NOMO-1 treated with DMSO at 0.1 percent for 48 hours (cell line): ENCODE measurements around the gene ADA.
"Not testable (repeated sequence)": the region's sequence is repeated elsewhere in the genome, so short reads cannot be mapped to it uniquely, and the experiment has no call there.

Experiments used
- DNase-seq: peaks from one replicate; lab custom pipeline; 2025; ENCODE audit not compliant: unreplicated experiment; lab: John Stamatoyannopoulos, UW

Gene ADA

GRCh38 chr20:44601236-44601671 is 50.2 kb downstream of the ADA start:
- no peak for DNase-seq

DNA sequence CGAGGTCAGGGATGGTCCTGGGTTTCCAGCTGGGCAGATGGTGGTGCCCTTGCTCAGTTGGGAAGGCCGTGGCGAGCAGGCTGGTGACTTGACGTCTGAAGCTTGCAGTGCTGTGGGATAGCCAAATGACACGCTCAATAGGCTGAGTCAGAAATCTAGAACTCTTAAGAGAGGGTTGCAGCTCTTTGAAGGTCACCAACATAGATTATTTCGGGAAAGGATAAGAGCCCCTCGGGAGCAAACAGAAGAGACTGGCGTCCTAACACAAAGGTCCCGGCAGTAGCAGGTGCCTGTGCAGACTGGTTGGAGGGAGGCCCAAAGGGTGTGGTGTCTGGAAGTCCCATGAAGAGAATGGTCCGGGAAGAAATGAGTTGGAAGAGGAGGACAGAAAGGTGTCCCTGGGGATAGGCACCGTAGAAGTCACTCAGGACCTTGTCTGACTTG is 50.7 kb downstream of the ADA start:
- DNase-seq: no peak

DNA sequence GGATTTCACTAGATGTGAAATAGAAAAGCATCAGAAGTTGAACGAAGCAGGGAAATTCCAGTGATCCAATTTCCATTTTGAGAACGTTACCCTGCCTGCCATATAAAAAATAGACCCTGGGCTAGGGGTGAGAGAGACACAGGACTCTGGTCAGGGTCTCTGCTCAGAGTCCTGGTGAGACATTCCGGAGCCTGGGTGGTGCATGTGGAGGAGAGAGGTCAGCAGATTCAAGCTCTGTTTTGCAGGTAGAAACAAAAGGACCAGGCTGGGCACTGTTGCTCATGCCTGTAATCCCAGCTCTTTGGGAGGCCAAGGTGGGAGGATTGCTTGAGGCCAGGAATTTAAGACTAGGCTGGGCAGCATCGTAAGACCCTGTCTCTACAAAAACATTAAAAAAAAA is 51.2 kb downstream of the ADA start:
- DNase-seq: no peak

DNA sequence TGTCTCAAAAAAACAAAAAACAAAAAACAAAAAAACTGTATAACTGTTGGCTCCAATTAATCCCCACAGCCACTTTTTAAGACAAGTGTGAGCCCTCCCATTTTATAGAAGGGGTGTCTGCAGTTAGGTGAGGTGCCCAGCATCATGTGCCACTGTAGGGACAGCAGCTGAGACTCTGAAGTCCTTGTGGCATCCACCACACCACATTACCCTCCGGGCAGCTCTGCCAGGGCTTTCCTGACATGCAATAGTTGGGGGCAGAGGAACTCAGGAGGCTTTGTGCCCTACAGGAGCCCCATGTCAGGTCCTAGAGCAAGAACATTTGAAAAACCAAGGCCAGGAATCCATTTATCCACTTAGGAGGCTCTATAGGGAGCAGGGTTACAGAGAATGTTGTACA is 51.8 kb downstream of the ADA start:
- DNase-seq: no peak

GRCh38 chr20:44598423-44599305 is 52.8 kb downstream of the ADA start:
- no peak for DNase-seq

GRCh38 chr20:44597930-44598329 is 53.6 kb downstream of the ADA start:
- DNase-seq: no peak

DNA sequence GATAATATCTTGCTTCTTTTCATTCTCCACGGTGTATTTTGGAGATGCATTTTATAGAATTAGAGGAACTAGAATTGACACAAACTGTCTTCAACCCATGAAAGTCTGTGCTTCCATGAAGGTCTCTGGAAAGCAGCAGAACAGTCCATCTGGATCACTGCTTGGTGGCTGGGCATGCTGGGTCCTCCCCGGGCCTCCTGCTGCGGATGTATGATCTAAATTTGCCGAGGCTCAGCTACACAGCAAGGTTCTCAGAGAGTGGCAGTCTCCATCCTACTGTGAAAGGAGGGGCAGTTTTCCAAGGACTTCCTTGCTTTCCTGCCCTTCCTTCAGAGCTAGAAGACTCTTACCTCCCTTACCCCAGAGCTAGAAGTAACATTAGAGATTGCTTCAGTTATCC is 54.0 kb downstream of the ADA start:
- no peak for DNase-seq

- no peak for DNase-seq
These were observed 54.6 kb downstream of the ADA start for GRCh38 chr20:44596876-44597275.

DNA sequence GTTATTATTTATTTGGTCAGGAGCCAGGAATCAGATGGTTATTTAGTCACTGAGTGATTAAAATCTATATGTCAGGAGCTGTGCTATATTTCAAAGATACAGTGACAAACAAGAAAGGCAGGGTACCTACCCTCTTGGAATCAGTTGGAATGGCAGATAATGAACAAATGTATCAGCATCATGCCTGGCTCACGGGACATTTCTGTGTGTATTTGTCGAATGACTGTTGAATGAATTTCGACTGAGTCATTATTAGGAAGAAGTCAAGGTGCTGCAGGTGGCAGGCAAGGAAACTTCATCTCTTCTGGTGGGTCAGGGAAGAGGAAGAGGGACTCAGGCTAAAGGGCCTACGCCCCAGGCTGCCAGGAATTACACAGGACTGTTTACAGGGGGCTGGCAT is 55.5 kb downstream of the ADA start:
- no peak for DNase-seq

GRCh38 chr20:44594730-44595129 is 56.8 kb downstream of the ADA start:
- no peak for DNase-seq

DNA sequence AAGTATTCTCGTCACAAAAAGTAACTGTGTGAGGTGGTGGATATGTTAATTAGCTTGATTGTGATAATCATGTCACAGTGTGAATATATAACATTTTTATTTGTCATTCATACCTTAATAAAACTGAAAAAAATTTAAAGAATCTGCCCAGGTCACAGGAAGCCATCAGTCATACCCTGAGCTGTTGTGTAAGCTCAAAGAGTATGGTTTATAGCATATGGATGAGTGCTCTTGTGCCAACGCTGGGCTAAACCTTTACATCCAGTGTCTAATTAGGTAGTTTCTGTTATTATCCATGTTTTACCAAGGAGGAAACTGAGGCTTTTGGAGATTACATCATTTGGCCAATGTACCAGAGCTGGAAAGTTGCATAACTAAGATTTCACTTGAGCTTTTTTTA is 57.7 kb downstream of the ADA start:
- DNase-seq: peak; percentile 34

DNA sequence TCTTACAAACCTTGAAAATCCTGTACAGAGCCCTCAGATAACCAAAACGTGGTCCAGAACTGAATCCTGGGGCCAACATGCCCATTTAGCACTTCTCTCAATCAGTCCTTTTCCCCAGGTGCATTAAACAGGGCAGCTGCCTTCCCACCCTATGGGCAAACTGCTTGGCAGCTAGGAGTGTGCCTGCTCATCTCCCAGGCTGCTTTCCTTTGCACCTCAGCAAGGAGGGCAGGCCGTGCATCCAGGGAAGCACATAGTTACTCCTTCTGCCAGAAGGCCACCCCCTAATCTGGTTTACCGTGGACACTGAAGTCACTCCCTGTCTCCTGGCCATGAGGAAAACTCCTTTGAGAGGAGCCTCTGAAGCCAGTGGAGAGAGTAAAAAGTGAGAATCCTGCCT is 59.1 kb downstream of the ADA start:
- DNase-seq: no peak

- DNase-seq: no peak
These were observed 60.3 kb downstream of the ADA start for GRCh38 chr20:44590980-44591778.

DNA sequence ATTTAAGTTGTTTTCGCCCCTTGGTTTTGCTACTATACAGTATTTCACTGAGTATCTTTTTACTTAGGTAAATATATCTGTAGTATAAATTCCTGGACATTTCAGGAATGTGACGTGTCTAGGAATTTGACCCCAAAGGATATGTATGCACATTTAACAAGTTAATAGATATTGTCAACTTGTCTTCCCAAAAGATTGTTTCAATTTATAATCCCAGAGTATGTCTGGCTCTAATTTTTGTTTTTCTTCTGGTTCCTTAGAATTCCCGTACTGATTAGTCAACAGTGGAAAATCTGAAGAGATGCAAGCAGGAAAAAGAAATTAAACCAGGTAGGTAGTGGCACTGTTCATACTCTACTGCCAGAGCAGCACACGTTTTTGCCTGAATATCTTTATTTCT is 62.0 kb downstream of the ADA start:
- no peak for DNase-seq

DNA sequence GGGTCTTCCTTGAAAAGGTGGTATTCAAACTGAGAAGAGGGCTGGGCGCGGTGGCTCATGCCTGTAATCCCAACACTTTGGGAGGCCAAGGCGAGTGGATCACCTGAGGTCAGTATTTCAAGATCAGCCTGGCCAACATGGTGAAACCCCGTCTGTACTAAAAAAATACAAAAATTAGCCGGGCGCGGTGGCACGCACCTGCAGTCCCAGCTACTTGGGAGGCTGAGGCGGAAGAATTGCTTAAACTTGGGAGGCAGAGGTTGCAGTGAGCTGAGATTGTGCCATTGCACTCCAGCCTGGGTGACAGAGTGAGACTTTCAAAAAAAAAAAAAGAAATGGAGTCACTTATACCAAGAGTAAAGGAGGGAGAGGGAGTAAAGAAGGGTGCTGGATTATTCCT is 63.2 kb downstream of the ADA start:
- not testable (repeated sequence) for DNase-seq

DNA sequence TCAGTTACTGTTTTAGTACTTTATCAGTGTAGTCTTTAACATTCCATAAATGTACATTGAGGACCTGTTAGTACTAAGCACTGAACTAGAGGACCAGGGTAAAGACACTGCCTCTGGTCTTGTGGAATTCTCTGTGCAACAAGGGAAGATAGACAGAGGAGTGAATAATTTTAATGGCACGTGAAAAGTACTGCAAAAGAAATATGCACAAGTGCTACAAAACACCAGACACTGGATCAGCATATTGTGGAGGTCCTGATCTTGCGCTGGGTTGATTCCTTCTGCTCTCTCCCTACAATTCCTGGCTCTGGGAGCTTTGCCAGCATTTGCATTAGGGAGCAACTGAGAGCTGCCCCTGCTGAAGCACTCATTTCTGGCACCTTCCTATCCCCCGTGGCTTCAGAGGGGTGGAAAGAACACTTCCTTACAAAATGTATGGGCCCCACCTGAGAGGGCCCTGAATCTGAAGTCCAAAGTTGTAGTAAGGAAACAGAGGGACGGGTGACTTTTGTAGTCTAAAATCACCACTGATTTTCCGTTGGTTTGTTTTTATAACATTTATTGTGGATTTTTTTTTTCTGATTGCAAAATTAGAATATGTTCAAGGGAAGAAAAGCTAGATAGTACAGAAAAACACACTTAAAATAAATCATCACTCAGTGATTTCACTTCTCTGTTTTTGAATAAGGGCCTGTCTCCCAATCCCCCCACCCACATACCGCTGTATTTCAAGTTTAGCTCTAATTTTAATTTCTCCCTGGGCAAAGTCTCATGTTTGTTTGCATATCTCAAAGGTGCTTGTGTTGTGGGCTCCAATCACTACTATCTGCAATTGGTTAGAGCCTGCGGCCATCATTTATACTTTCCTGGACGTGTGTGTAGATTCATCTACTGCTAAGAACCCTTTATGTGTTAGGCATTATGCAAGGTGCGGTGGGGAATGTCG is 64.2 kb downstream of the ADA start:
- DNase-seq: peak; percentile 32

DNA sequence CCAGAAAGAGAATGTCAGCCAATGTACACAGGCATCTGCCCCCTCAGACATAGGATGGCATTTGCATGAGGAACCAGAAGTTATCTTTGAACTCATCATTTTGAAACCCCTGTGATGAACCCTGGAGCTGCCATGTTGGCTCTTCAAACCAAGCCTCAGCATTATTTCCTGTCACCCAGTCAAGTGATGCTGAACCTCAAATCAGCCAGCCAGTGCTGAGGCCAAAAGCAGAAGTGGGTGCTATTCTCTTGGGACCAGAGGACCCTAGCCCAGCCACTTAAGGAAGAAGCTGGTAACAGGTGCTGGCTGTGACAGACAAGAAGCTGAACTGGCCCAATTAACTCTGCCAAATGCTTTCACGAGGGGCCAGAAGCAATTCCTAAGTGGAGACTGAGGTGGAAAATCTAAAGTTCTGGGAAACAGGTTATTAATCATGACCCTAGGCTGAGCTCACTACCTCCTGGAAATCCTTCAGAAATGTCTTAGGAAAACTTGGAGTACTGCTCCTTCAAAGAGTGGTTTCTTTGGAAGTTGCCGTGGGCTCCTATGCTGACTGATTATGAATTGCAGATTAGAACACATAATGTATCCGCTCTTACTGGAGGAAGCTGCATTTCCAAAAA is 65.1 kb downstream of the ADA start:
- DNase-seq: peak; percentile 40

DNA sequence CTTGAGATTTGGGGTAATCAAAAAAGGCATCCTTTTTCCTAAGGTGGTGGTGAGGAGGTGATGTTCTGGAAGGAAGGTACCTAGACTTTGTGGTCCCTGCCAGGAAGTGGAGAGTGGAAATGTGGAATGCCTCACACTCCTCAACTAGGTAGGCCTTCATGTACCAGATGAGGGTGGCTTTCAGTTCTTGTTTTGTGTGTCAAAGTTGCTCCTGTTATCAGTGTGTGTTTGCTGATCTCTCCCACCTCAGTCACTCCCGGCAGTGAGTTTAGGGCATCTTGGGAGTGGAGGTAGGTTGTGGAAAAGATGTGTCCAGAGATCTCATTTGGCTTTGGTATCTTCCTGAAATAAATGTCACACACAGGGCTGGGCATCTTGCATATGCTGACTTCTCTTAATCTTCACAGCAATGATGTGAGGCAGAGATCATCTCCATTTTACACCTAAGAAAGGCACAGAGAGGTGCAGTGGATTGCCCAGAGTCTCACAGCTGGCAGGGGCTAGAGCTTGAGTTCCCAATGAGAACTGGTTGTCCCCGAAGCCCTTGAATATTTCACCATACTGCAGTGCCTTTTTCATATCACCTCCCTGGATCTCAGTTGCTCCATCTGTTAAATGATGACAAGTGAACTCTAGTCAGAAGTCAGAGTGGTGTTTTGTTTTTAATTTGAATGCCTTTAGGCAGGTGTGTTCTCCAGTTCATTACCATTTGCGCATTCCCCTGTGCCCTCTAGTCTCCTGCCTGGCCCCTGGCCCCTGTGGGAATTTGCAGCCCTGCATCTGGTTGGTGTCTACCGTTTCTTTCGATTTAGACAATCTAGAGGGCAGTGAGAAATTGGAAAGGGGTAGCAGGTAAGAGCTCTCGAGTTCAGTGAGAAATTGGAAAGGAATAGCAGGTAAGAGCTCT is 66.2 kb downstream of the ADA start:
- DNase-seq: no peak

DNA sequence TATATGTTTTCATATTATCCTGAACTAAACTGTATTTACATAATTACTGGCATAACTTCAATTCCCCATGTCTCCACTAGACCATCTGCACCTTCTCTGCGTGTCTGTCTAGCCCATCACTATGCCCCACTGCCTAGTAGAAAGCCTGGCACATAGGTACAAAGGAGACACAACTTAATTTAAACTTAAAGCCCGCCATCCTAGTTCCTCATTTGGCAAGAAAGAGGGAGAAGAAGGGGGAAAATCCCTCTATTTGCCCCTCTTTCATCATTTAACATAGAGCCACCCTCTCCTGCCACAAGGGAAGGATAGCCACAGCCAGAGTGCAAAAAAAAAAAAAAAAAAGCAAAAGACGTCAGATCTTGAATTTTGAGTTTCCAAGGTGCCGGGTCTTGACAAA is 67.3 kb downstream of the ADA start:
- DNase-seq: no peak

- DNase-seq: no peak
These were observed 68.3 kb downstream of the ADA start for GRCh38 chr20:44583157-44583556.
